Measurements from ENCODE around the gene RNF111.
"Not testable (repeated sequence)": the region's sequence is repeated elsewhere in the genome, so short reads cannot be mapped to it uniquely, and the experiment has no call there.

The RNF111 gene

DNA sequence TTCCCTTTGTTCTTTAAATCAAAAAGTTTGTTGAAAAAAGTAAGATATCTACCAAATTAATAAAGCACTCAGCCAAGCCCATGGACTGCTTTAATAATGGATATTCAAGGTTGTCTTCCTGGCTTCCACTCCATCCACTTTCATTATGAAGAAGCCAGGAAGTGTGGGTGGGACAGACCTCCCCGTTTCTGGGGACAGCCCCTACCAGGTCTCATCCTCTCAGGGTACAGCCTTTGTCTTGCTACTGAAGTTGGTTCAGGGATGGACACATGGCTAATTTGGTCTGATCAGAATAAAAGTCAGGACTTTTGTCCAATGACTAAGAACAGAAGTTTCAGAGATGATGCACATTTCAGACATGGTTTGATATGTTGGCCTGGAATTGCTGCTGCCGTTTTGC lies 150.1 kb downstream of the RNF111 start:
- no peak for DNase-seq

DNA sequence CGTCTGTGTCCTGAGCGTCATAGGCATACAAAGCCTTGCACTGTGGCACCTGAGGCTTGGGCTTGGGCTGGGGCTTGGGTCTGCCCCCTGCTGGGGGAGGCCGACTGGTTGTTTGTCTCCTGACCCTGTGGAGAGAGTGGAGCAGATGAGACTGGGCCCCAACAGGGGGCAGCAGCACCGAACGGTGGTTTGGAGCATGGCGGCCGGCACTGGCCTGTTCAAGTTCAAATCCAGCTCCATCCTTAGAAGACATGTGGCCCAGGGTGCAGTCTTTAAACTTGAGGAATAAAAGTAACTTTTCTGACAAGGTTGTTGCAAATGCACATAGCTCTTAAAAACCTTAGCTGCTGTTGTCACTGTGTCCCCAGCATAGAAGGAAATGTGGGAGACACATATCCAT lies 150.8 kb downstream of the RNF111 start:
- DNase-seq = peak; percentile 41

DNA sequence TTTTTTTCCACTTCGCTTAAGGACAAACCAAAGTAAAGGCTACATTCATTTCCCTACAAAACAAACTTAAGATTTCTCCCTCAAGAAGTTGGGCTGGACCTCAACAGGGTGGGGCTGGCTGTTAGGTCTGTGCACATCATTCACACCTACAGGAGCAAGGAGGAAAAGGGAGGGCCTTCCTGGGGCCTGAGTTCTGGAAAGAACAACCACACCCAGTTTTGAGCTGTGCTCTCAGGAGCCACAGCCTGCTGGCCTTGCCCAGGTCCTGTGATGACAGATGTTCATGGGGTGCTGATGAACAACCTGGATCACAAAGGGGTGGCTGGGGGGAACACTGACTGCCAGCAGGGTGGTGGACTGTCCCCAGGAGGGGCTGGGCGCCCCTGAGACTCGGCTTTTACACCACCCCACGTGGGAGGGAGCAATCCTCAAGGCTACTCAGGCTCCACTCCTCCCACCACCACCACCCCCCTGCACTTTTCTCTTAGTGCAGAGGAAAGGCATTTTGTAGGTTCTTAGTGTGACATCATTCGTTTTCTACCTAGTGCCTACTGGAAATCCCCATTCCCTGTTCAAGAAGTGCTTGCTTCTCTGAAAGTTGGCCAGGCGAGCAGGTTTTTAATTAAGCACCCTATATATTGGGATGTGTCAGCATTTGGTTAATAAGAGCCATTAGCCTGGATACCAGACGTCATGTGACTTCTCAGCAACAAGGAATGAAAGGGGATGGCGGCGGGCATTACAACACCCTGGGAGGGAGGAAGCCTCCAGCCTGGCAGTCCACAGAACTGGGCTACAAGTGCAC lies 153.2 kb downstream of the RNF111 start:
- DNase-seq = no peak

DNA sequence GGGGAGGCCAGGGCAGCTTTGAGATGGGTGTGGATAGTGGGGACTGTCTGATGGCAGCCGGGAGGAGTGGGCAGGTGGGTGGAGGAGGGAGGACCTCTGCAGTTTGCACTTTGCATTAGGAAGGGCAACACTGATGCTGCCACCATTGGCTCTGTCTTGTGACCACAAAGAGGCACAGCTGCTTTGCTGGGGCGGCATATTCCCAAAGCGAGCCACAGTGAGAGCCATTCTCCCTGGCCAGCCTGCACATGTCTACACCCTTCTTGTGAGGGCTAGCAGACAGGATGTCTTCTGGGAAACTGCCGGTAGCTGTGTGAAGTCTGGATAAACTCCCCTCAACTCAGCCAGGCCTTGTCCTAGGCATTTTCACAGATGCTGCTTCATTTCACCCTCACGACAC lies 155.8 kb downstream of the RNF111 start:
- DNase-seq = no peak

DNA sequence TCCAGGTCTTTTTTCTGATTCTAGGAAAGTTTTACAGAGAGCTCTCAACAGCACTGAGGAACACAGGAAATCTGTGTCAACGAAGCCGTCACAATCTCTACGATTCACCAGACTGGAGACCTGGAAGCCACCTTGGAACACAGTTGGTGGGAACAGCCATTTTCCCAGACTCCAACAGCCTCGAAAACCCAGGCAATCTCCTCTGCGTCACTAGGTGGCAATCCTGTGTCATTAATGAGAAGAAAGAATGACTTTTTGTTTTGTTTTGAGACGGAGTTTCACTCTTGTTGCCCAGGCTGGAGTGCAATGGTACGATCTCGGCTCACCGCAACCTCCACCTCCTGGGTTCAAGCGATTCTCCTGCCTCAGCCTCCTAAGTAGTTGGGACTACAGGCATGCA lies 157.1 kb downstream of the RNF111 start:
- DNase-seq = not testable (repeated sequence)
